ENCODE data around the gene BOK.

DNA sequence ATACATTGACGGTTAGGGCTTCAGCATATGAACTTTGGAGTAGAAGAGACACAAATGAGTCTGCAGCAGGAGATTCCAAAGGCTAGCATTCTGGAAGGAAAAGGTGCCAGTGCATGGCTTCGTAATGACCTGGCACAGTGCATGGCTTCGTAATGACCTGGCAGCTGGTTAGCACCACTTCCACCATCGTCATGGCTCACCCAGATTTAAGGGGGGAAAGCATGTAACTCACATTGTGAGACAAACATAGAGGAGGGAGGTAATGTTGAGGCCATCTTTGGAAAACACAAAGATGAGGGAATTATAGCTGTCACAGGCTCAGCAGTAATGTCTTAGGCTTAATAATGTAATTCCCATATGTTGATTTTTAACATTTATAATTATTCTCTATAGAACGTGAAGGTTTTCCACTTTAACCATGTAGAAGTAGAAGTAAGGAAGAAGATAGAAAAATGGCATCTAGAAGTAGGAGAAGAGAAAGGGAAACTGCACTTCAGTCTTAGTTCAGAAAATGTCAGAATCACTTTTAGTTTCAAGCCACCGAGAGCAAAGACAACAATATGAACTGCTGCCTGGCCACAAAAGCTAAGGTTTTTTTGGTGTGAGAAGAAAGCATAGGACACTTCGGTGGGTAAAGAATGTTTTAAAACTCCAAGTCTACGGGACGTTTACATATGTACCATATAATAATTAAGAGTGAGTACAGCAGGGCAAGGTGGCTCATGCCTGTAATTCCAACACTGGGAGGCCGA, 43.4 kb upstream of the BOK start:
- TF ChIP-seq, protein P1, sequence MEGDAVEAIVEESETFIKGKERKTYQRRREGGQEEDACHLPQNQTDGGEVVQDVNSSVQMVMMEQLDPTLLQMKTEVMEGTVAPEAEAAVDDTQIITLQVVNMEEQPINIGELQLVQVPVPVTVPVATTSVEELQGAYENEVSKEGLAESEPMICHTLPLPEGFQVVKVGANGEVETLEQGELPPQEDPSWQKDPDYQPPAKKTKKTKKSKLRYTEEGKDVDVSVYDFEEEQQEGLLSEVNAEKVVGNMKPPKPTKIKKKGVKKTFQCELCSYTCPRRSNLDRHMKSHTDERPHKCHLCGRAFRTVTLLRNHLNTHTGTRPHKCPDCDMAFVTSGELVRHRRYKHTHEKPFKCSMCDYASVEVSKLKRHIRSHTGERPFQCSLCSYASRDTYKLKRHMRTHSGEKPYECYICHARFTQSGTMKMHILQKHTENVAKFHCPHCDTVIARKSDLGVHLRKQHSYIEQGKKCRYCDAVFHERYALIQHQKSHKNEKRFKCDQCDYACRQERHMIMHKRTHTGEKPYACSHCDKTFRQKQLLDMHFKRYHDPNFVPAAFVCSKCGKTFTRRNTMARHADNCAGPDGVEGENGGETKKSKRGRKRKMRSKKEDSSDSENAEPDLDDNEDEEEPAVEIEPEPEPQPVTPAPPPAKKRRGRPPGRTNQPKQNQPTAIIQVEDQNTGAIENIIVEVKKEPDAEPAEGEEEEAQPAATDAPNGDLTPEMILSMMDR (conservative IDR thresholded peaks at IDR 0.05; ENCODE audit: low read depth, low read length), result no peak
- TF ChIP-seq EZH2phosphoT487 (IDR thresholded peaks at IDR 0.05; ENCODE audit: borderline replicate concordance, low read length), result no peak

Data from PC-3 (cell line).